ENCODE data around the gene SERPINB2.
"Not testable (repeated sequence)": the region's sequence is repeated elsewhere in the genome, so short reads cannot be mapped to it uniquely, and the experiment has no call there.

SERPINB2 gene

GRCh38 chr18:63940008-63940407 lies 52.5 kb downstream of the SERPINB2 start:
- no peak for DNase-seq

GRCh38 chr18:63940543-63941050 lies 53.1 kb downstream of the SERPINB2 start:
- DNase-seq: not testable (repeated sequence)

GRCh38 chr18:63947051-63947790 lies 59.7 kb downstream of the SERPINB2 start:
- no peak for DNase-seq

GRCh38 chr18:63949068-63949737 lies 61.7 kb downstream of the SERPINB2 start, which contains the start of gene HMSD:
TSS of gene HMSD (plus strand) at chr18:63949301. CDS start at chr18:63953456, 4,155 bp downstream.
- DNase-seq: no peak

DNA sequence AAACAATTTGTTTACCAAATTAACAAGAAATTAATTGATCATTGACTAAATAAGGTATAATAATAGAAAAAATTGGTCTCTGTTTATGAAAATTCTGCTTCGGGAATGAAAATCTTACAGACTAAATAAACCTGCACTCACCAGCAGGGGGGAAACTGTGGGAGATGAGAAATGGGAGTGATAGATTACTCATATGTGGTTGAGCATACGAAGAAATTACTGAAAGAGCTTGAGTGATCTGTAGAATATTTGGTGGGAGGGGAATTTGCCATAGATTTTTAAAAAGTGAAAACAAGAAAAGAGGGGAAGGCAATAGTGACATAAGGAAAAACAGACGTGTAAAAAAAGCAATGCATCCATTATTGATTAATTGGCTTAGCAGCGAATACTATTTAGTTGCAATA lies 63.8 kb downstream of the SERPINB2 start:
- DNase-seq: no peak

Measured in right forelimb (tissue), 1 donor.